Panc1 (cell line): ENCODE measurements around the gene SESN2. TPM values are rescaled to one million over a fixed set of nuclear protein-coding genes. Genes with fewer than 3 reads are reported as not detected.

Experiments used
- ATAC-seq: fragments of 200-7000 bp; cut with Tn5 transposase; 2 replicates; pipeline ENCODE4 v1.9.1; 2020; ENCODE audit warnings: mild to moderate bottlenecking, moderate library complexity
- BruUV-seq: library from RNA; stranded (reverse); fragments of 400-500 nt; replicated peaks from 2 replicates; lab custom pipeline; 2021; lab: Mats Ljungman, UMichigan
- CTCF ChIA-PET: fragments of 300-600 bp; sonication (Branson Sonifier 250); formaldehyde crosslinking; loops from one replicate; lab custom pipeline; 2022; ENCODE audit warnings: antibody characterized with exemption; lab: Charles Lee
- POLR2A ChIA-PET: fragments of 300-600 bp; sonication (Branson Sonifier 250); formaldehyde crosslinking; loops from one replicate; lab custom pipeline; 2022; ENCODE audit warnings: antibody characterized with exemption; lab: Charles Lee
- DNase-seq: peaks from one replicate; pipeline ENCODE4 v3.0.0-alpha.2; 2010; ENCODE audit warnings: low read depth, low spot score
- H3K27ac ChIP-seq: 2 replicates; pipeline ENCODE4 v1.5.1; 2011; ENCODE audit warnings: mild to moderate bottlenecking, low read length, inconsistent platforms
- H3K27me3 ChIP-seq: fragments of 200-500 bp; sonication (Bioruptor generic); 2 replicates; pipeline ENCODE4 v1.6.0; 2014; ENCODE audit warnings: low read length, inconsistent platforms; ENCODE audit not compliant: control insufficient read depth, insufficient read depth
- H3K36me3 ChIP-seq: fragments of 200-500 bp; sonication (Bioruptor generic); 2 replicates; pipeline ENCODE4 v1.5.1; 2014; ENCODE audit warnings: inconsistent platforms, mild to moderate bottlenecking, low read length, moderate library complexity; ENCODE audit not compliant: control insufficient read depth, insufficient read depth
- H3K4me1 ChIP-seq: 2 replicates; pipeline ENCODE4 v1.5.1; 2011; ENCODE audit warnings: inconsistent platforms, mild to moderate bottlenecking, low read length, moderate library complexity; ENCODE audit not compliant: control insufficient read depth, insufficient read depth
- H3K4me3 ChIP-seq, 2 experiments: 2 replicates each; pipeline ENCODE4 v1.5.1; 2011 to 2012; ENCODE audit warnings: low read depth in 2 of 2, low read length in 2 of 2, mild to moderate bottlenecking in 2 of 2, inconsistent platforms in 1 of 2, moderate library complexity in 1 of 2
- H3K9me3 ChIP-seq: fragments of 200-500 bp; sonication (Bioruptor generic); 2 replicates; pipeline ENCODE4 v1.5.1; 2014; ENCODE audit warnings: low read depth, mild to moderate bottlenecking, inconsistent platforms, low read length, moderate library complexity; ENCODE audit not compliant: control insufficient read depth, insufficient read depth
- CTCF ChIP-seq: fragments of 450-650 bp; IDR thresholded peaks from 2 replicates; pipeline ENCODE4 v1.5.1; 2017; ENCODE audit warnings: mild to moderate bottlenecking
- POLR2AphosphoS5 ChIP-seq: IDR thresholded peaks from 2 replicates; pipeline ENCODE4 v1.6.1; 2012; ENCODE audit warnings: mild to moderate bottlenecking, low read depth, low read length, moderate library complexity
- REST ChIP-seq, 2 experiments: IDR thresholded peaks; 2 replicates each; pipeline ENCODE4 v1.6.1; 2011 to 2012; ENCODE audit warnings: low read depth in 2 of 2, control low read depth in 1 of 2, low read length in 1 of 2, mild to moderate bottlenecking in 1 of 2, moderate library complexity in 1 of 2; ENCODE audit not compliant: insufficient read depth in 1 of 2
- SIN3A ChIP-seq: IDR thresholded peaks from 2 replicates; pipeline ENCODE4 v1.6.1; 2012; ENCODE audit warnings: low read depth, mild to moderate bottlenecking, low read length, moderate library complexity, borderline replicate concordance; ENCODE audit not compliant: insufficient read depth
- TCF7L2 ChIP-seq: IDR thresholded peaks from 2 replicates; pipeline ENCODE4 v1.6.1; 2011; ENCODE audit warnings: mild to moderate bottlenecking, low read depth, low read length, inconsistent platforms
- in situ Hi-C: cut with HindIII; loops from 2 replicates; pipeline ENCODE4 v1.10.0; 2016; ENCODE audit warnings: low sequenced_read_pairs, low pct_unique_long_range_greater_than_20kb
- intact Hi-C: fragments of 100-400 bp; cut with micrococcal nuclease; formaldehyde crosslinking; loops from one replicate; pipeline ENCODE4 v1.10.0; 2022; ENCODE audit not compliant: unreplicated experiment
- total RNA-seq: library from RNA; stranded (reverse); gene quantifications from one replicate; pipeline ENCODE4 v1.2.1, GENCODE V29; 2021; ENCODE audit not compliant: unreplicated experiment

SESN2 gene
- total RNA-seq, 1 experiment from 2014 or later, result 19.7 TPM

- no peaks in the 10 kb centered on the region for H3K36me3 ChIP-seq
- no peak for DNase-seq
- no peak overlapping the region for H3K4me3 ChIP-seq
- H3K4me1 ChIP-seq, result peaks cover 7% of the 10 kb centered on the region; the same call in 1 of the 2 replicates
- ATAC-seq, result no peak
- H3K9me3 ChIP-seq, result no peaks in the 10 kb centered on the region
- H3K27ac ChIP-seq, result no peak overlapping the region
- POLR2A ChIA-PET, result no interaction called here
- CTCF ChIA-PET, result no interaction called here
- in situ Hi-C loops (no loop called here), intact Hi-C loops (no loop called here)
- TF ChIP-seq REST (IDR thresholded peaks at IDR 0.05; ENCODE audit: insufficient read depth in 1 of 2, low read depth in 2 of 2, low read length in 1 of 2), result no peak
- TF ChIP-seq TCF7L2, result no peak
- TF ChIP-seq SIN3A, result no peak
- no peak for TF ChIP-seq CTCF
- no peak for TF ChIP-seq POLR2AphosphoS5
- BruUV-seq, result no TSS peak
- H3K27me3 ChIP-seq, result no peaks in the 10 kb centered on the region
Observed at GRCh38 chr1:28309702-28310101, 50.4 kb downstream of the SESN2 start.

GRCh38 chr1:28313702-28314546 lies 54.6 kb downstream of the SESN2 start:
- no peak for TF ChIP-seq TCF7L2
- TF ChIP-seq REST (IDR thresholded peaks at IDR 0.05; ENCODE audit: insufficient read depth in 1 of 2, low read depth in 2 of 2, low read length in 1 of 2), result no peak
- TF ChIP-seq SIN3A, result no peak
- TF ChIP-seq CTCF, result no peak
- TF ChIP-seq POLR2AphosphoS5, result no peak
- DNase-seq, result peak; percentile 51
- Histone ChIP-seq H3K27me3 (no peaks in the 10 kb centered on the region), H3K4me3 (no peak overlapping the region), H3K27ac (no peak overlapping the region), H3K4me1 (peaks cover 7% of the 10 kb centered on the region; the same call in 1 of the 2 replicates), H3K9me3 (no peaks in the 10 kb centered on the region), H3K36me3 (no peaks in the 10 kb centered on the region)
- in situ Hi-C loops (no loop called here), intact Hi-C loops (no loop called here)
- no TSS peak for BruUV-seq
- POLR2A ChIA-PET, result no interaction called here
- CTCF ChIA-PET, result no interaction called here
- peak; percentile 91 for ATAC-seq
